ENCODE measurements around the gene CHST7.

GRCh38 chrX:46589977-46590723 lies 16.6 kb downstream of the CHST7 start:
- TF ChIP-seq CTCF (IDR thresholded peaks at IDR 0.05; ENCODE audit: low read depth, low read length) (no peak), EZH2phosphoT487 (IDR thresholded peaks at IDR 0.05; ENCODE audit: low read depth) (no peak)
